Heart right ventricle (tissue), 16 donors: ENCODE measurements around the gene TP53RK. TPM values are rescaled to one million over a fixed set of nuclear protein-coding genes. Genes with fewer than 3 reads are reported as not detected.

Experiments
- ATAC-seq, 8 donors: fragments of 200-7000 bp; cut with Tn5 transposase; one replicate each; pipeline ENCODE4 v1.9.1; 2020; ENCODE audit warnings: mild to moderate bottlenecking in 8 of 8, moderate library complexity in 8 of 8, moderate number of reproducible peaks in 1 of 8
- DNase-seq, 2 donors: peaks; one replicate each; pipeline ENCODE4 v3.0.0-alpha.2; 2020
- H3K27ac ChIP-seq, 10 donors: fragments of 200-600 bp; sonication (generic) in 2 of 10; one replicate each; pipeline versions ENCODE4 v1.5.0 to v1.8.0; 2020 to 2022; ENCODE audit warnings: mild to moderate bottlenecking in 3 of 10
- H3K27me3 ChIP-seq, 7 donors: fragments of 200-600 bp; one replicate each; pipeline ENCODE4 v1.8.0; 2021 to 2022; ENCODE audit warnings: mild to moderate bottlenecking in 2 of 7
- H3K36me3 ChIP-seq, 9 donors: fragments of 200-600 bp; sonication (generic) in 1 of 9; one replicate each; pipeline versions ENCODE4 v1.5.0 to v1.8.0; 2020 to 2022; ENCODE audit warnings: mild to moderate bottlenecking in 2 of 9
- H3K4me1 ChIP-seq, 9 donors: fragments of 200-600 bp; sonication (generic) in 1 of 9; one replicate each; pipeline versions ENCODE4 v1.5.0 to v1.8.0; 2020 to 2022; ENCODE audit warnings: mild to moderate bottlenecking in 4 of 9
- H3K4me3 ChIP-seq, 10 donors: fragments of 200-600 bp; sonication (generic) in 2 of 10; one replicate each; pipeline versions ENCODE4 v1.5.0 to v1.8.0; 2020 to 2022; ENCODE audit warnings: mild to moderate bottlenecking in 7 of 10, moderate library complexity in 2 of 10
- H3K9me3 ChIP-seq, 11 donors: fragments of 200-600 bp in 10 of 11; sonication (generic) in 2 of 11; one replicate each; pipeline versions ENCODE4 v1.5.0 to v1.8.0; 2013 to 2022; ENCODE audit warnings: mild to moderate bottlenecking in 2 of 11, control low read depth in 1 of 11, moderate library complexity in 1 of 11
- CTCF ChIP-seq, 9 donors: fragments of 200-600 bp; sonication (generic) in 2 of 9; IDR thresholded peaks; one replicate each; pipeline versions ENCODE4 v1.5.0 to v1.8.0; 2021 to 2022; ENCODE audit warnings: antibody characterized with exemption in 9 of 9, mild to moderate bottlenecking in 5 of 9, moderate library complexity in 1 of 9
- whole genome bisulfite sequencing, 2 donors: extraction: QIAGEN DNeasy Blood & Tissue Kit; methylation state at CpG; one replicate each; pipeline ENCODE4 v1.1.7; 2013; ENCODE audit warnings: inconsistent platforms in 1 of 2; 5-methylcytosine and 5-hydroxymethylcytosine counted together
- intact Hi-C, 10 donors: fragments of 100-400 bp; cut with DNase I; formaldehyde crosslinking; loops; one replicate each; pipeline versions ENCODE4 v1.11.1 to v1.14.2; 2022
- polyA plus RNA-seq, 2 donors: library from polyadenylated mRNA; stranded (reverse); fragments of 200-250 nt; gene quantifications; one replicate each; pipeline ENCODE4 v1.2.3, GENCODE V29; 2013
- total RNA-seq, 10 donors: library from RNA; stranded (reverse); fragmentation: NEBNext Ultra II Directional in 3 of 10; extraction: Animal tissue kit (Norgen Biotek cat#: 25700) in 3 of 10; gene quantifications; one replicate each; pipeline versions ENCODE4 v1.2.1 to v1.2.4, GENCODE V29; 2021 to 2023
- donor health status: Arrhythmogenic right ventricular cardiomyopathy.
- donor health status: ischemic (EF 13 %, LVEDD 7.1; RV severe dilation, severe dysfunction).
- donor health status: healthy with polysubstance abuse.
- donor health status: DM: no; HTN: yes; CAD: no.
- donor health status: DM: no; HTN: no; CAD: no.
- donor health status: ischemic (EF 25% LVEDD 6.9; RV normal size, moderate dysfunction).
- donor health status: ischemic (EF 25% LVEDD 5.7; RV mildly dilated, moderate dysfunction).
- donor health status: healthy.
- donor health status: DM: yes; HTN: yes; CAD: no.
- donor health status: Ischemic cardiomyopathy.
- donor health status: ischemic (EF 35%, LVEDD 5.7; RV mildly dilated, moderate dysfunction).
- donor health status: nonischemic (EF 11% LVEDD 7.7; RV severe dilation, severe dysfunction).
- donor health status: DM: yes; HTN: yes; CAD: no.
- donor health status: PGD.
- donor health status: ischemic (EF 29% LVEDD 5.4; RV normal size, mild dysfunction).
- donor health status: nonischemic (EF 23%, LVEDD 6.1; RV moderate dilation, normal function).

TP53RK gene
- total and polyA plus RNA-seq, 12 donors, result 3.5 to 7.8 (median 6.4) TPM

DNA sequence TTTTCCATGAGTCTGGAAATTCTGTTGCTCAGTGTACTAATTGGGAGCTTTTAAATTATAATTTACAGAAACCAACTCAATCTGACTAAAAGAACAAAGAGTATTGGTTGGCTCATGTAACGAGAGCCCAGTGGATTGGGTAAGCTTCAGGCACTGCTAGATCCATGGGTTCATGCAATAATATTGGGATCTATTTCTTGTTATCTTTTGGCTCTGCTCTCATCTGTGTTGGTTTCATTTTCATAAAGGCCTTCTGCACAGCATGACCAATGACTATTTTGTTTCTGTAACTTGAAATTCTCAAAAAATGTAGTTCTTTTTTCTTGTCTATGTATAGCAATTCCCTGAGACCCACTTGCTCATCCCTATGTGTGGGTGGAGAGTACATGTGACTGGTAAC, 32.2 kb upstream of the TP53RK start:
- ATAC-seq (no peak), DNase-seq (no peak)
- no peak overlapping the region for H3K4me3 ChIP-seq
- peaks cover 0 to 27% (median 11%) of the 10 kb centered on the region in 11 donors for H3K9me3 ChIP-seq
- H3K4me1 ChIP-seq, result no peaks in the 10 kb centered on the region
- TF ChIP-seq CTCF (IDR thresholded peaks at IDR 0.05), result no peak
- no peaks in the 10 kb centered on the region for H3K27me3 ChIP-seq
- intact Hi-C loops, result no loop called here
- H3K36me3 ChIP-seq, result peaks cover 0 to 5% (median 0%) of the 10 kb centered on the region in 9 donors
- no peak overlapping the region for H3K27ac ChIP-seq
- WGBS, 2 donors, result 91 to 94% methylated on average over 1 of the region's 1 CpG

DNA sequence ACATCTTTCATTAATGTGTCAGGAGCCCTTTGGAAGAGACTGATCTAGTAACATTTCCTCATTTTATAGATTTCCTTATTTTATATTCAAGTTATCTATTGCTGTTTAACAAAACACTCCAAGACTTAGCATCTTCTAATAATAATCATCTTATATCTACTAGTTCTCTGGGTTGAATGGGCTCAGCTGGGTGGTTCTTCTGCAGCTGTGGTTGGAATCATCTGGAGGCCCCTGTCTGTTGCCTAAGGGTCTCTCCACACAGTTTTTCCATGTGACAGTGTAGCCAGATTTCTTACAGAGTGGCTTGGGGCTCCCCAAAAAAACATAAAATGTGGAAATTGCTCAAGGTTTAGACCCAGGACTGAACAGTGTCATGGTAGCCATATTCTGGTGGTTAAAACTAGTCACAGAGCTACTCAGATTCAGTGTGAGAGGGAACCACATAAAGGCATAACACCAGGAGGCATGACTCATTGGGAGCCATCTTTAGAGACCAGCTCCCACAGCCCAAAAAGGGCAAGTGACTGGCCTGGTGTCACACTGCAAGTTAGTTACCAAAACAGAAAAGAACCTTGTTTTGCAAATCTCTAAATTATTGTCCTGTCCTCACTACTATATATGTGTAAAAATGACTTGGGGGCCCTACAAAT, 31.7 kb upstream of the TP53RK start:
- Histone ChIP-seq H3K36me3 (peaks cover 0 to 4% (median 0%) of the 10 kb centered on the region in 9 donors), H3K9me3 (peaks cover 0 to 27% (median 11%) of the 10 kb centered on the region in 11 donors), H3K27ac (no peak overlapping the region), H3K27me3 (no peaks in the 10 kb centered on the region), H3K4me3 (no peak overlapping the region), H3K4me1 (no peaks in the 10 kb centered on the region)
- intact Hi-C loops, result no loop called here
- ATAC-seq, result no peak
- no peak for TF ChIP-seq CTCF (IDR thresholded peaks at IDR 0.05)
- no peak for DNase-seq

DNA sequence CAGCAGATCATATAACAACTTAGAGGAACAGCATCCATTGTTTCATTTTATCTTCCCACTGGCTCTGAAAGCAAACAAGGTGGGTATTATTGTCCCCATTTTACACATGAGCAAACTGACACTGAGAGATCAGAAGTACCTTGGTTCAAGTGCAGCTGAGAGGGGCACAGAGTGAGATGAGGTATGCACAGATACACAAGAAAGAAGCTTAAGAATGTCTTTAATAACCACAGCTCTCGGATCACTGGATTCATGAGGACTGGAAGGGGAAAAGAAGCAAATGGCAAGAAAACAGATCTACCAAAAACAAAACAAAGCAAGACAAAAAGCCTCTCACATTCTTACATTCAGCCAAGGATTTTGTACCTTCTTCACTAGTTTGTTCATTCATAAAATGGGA, 30.8 kb upstream of the TP53RK start:
- Histone ChIP-seq H3K36me3 (peaks cover 0 to 4% (median 0%) of the 10 kb centered on the region in 9 donors), H3K9me3 (peaks cover 0 to 27% (median 11%) of the 10 kb centered on the region in 11 donors), H3K27ac (no peak overlapping the region), H3K4me1 (peaks cover 0 to 6% (median 0%) of the 10 kb centered on the region in 9 donors), H3K4me3 (no peak overlapping the region), H3K27me3 (no peaks in the 10 kb centered on the region)
- no peak for DNase-seq
- no peak for ATAC-seq
- 96 to 98% methylated on average over 1 of the region's 1 CpG for WGBS, 2 donors
- intact Hi-C loops, result no loop called here
- no peak for TF ChIP-seq CTCF (IDR thresholded peaks at IDR 0.05)

GRCh38 chr20:46717818-46718541, 28.7 kb upstream of the TP53RK start:
- intact Hi-C loops, result no loop called here
- 91 to 96% methylated on average over 9 of the region's 9 CpGs for WGBS, 2 donors
- TF ChIP-seq CTCF (IDR thresholded peaks at IDR 0.05), result no peak
- no peak overlapping the region for H3K4me3 ChIP-seq
- H3K9me3 ChIP-seq, result peaks cover 0 to 24% (median 10%) of the 10 kb centered on the region in 11 donors
- no peak for DNase-seq
- H3K27me3 ChIP-seq, result no peaks in the 10 kb centered on the region
- H3K4me1 ChIP-seq, result peaks cover 0 to 6% (median 0%) of the 10 kb centered on the region in 9 donors
- no peak for ATAC-seq
- H3K27ac ChIP-seq, result no peak overlapping the region
- H3K36me3 ChIP-seq, result peaks cover 0 to 4% (median 0%) of the 10 kb centered on the region in 9 donors
